HepG2 (cell line): ENCODE results near the gene PDZD7. TPM values are rescaled to one million over a fixed set of nuclear protein-coding genes. Genes with fewer than 3 reads are reported as not detected.

ENCODE experiments used
- ELF1 ChIP-seq: sonication (generic); formaldehyde crosslinking; IDR thresholded peaks from 2 replicates; pipeline ENCODE4 v1.4.0; 2020; ENCODE audit warnings: missing genetic modification reagents
- GATAD2A ChIP-seq: IDR thresholded peaks from 2 replicates; pipeline ENCODE4 v1.6.1; 2016
- HDAC1 ChIP-seq: sonication (generic); formaldehyde crosslinking; IDR thresholded peaks from 2 replicates; pipeline ENCODE4 v1.5.1; 2020; ENCODE audit warnings: mild to moderate bottlenecking, missing genetic modification reagents
- HNRNPLL ChIP-seq: fragments of 200-400 bp; formaldehyde crosslinking; IDR thresholded peaks from 2 replicates; pipeline ENCODE4 v1.6.1; 2017; ENCODE audit warnings: mild to moderate bottlenecking, low read depth, low read length; ENCODE audit not compliant: poor library complexity, severe bottlenecking
- MEIS1 ChIP-seq: sonication (generic); formaldehyde crosslinking; IDR thresholded peaks from 2 replicates; pipeline ENCODE4 v1.9.0; 2021; ENCODE audit warnings: mild to moderate bottlenecking, missing genetic modification reagents, moderate library complexity, borderline replicate concordance
- MTF1 ChIP-seq: sonication (generic); formaldehyde crosslinking; IDR thresholded peaks from 2 replicates; pipeline ENCODE4 v1.5.0; 2020; ENCODE audit warnings: missing genetic modification reagents
- MYC ChIP-seq: sonication (generic); formaldehyde crosslinking; IDR thresholded peaks from 2 replicates; pipeline ENCODE4 v1.9.0; 2021; ENCODE audit warnings: missing genetic modification reagents, borderline replicate concordance
- NAIF1 ChIP-seq: sonication (generic); formaldehyde crosslinking; IDR thresholded peaks from 2 replicates; pipeline ENCODE4 v1.5.0; 2020; ENCODE audit warnings: mild to moderate bottlenecking, missing genetic modification reagents, borderline replicate concordance
- NFKB2 ChIP-seq: sonication (generic); formaldehyde crosslinking; IDR thresholded peaks from 2 replicates; pipeline ENCODE4 v1.4.0; 2020; ENCODE audit warnings: missing genetic modification reagents, borderline replicate concordance
- PHF5A ChIP-seq: IDR thresholded peaks from one replicate; pipeline ENCODE4 v1.6.1; 2018; ENCODE audit warnings: low read depth, missing genetic modification reagents; ENCODE audit not compliant: unreplicated experiment
- SP1 ChIP-seq, 2 experiments: fragments of 450-650 bp in 1 of 2; sonication (generic) in 1 of 2; formaldehyde crosslinking in 1 of 2; IDR thresholded peaks; 2 replicates each; pipeline versions ENCODE4 v1.4.0 to v1.6.1; 2016 to 2020; ENCODE audit warnings: missing genetic modification reagents in 1 of 2
- TBL1XR1 ChIP-seq: fragments of 150-350 bp; IDR thresholded peaks from 2 replicates; pipeline ENCODE4 v1.6.1; 2014; ENCODE audit warnings: borderline replicate concordance, low read length; ENCODE audit not compliant: partially characterized antibody
- ZBTB21 ChIP-seq: sonication (generic); formaldehyde crosslinking; IDR thresholded peaks from 2 replicates; pipeline ENCODE4 v1.4.0; 2020; ENCODE audit warnings: missing genetic modification reagents
- ZFP1 ChIP-seq: IDR thresholded peaks from 2 replicates; pipeline ENCODE4 v1.6.1; 2016
- ZFX ChIP-seq: sonication (generic); formaldehyde crosslinking; IDR thresholded peaks from 2 replicates; pipeline ENCODE4 v1.4.0; 2020; ENCODE audit warnings: mild to moderate bottlenecking, low read depth, missing genetic modification reagents, moderate library complexity
- ZNF205 ChIP-seq: IDR thresholded peaks from 2 replicates; pipeline ENCODE4 v1.6.1; 2018; ENCODE audit warnings: missing biosample characterization, missing genetic modification reagents
- ZNF230 ChIP-seq: sonication (generic); formaldehyde crosslinking; IDR thresholded peaks from 2 replicates; pipeline ENCODE4 v1.4.0; 2020; ENCODE audit warnings: mild to moderate bottlenecking, missing genetic modification reagents
- ZNF331 ChIP-seq: sonication (generic); formaldehyde crosslinking; IDR thresholded peaks from 2 replicates; pipeline ENCODE4 v1.4.0; 2020; ENCODE audit warnings: missing genetic modification reagents
- ZNF350 ChIP-seq: sonication (generic); formaldehyde crosslinking; IDR thresholded peaks from 2 replicates; pipeline ENCODE4 v1.4.0; 2020; ENCODE audit warnings: mild to moderate bottlenecking, low read depth, missing genetic modification reagents, borderline replicate concordance
- ZNF883 ChIP-seq: sonication (generic); formaldehyde crosslinking; IDR thresholded peaks from 2 replicates; pipeline ENCODE4 v1.5.1; 2020; ENCODE audit warnings: mild to moderate bottlenecking, missing genetic modification reagents; ENCODE audit errors: not compliant biosample characterization
- polyA plus RNA-seq, 8 experiments: library from polyadenylated mRNA; depleted of rRNA in 3 of 8; stranded (reverse) in 7 of 8; unstranded in 1 of 8; fragments of >200 nt; fragmentation: Illumina TruSeq in 4 of 8; extraction: Trizol in 4 of 8; gene quantifications; 2 replicates each; pipeline versions ENCODE4 v1.2.1 to v1.2.3, GENCODE V29; 2011 to 2016; ENCODE audit warnings: low read depth in 4 of 8, missing spikeins in 1 of 8, mixed read lengths in 1 of 8; ENCODE audit not compliant: insufficient read depth in 1 of 8
- total RNA-seq, 5 experiments: library from RNA; depleted of rRNA; stranded (reverse); fragments of >200 nt; fragmentation: Illumina TruSeq; extraction: Trizol; gene quantifications; 2 replicates each; pipeline ENCODE4 v1.2.3, GENCODE V29; 2016; ENCODE audit warnings: low read depth in 1 of 5
- TF ChIP-seq, protein P1 (sequence below): sonication (generic); formaldehyde crosslinking; IDR thresholded peaks from 2 replicates; pipeline ENCODE4 v1.5.1; 2020; ENCODE audit warnings: mild to moderate bottlenecking, missing genetic modification reagents, moderate library complexity
- TF ChIP-seq, protein P2 (sequence below): sonication (generic); IDR thresholded peaks from 2 replicates; pipeline ENCODE4 v1.6.1; 2016; ENCODE audit warnings: low read depth, borderline replicate concordance
- TF ChIP-seq, protein P3 (sequence below): sonication (generic); formaldehyde crosslinking; IDR thresholded peaks from 2 replicates; pipeline ENCODE4 v1.5.1; 2020; ENCODE audit warnings: mild to moderate bottlenecking, missing genetic modification reagents, borderline replicate concordance
- TF ChIP-seq, protein P4 (sequence below): IDR thresholded peaks from 2 replicates; pipeline ENCODE4 v1.6.1; 2016

PDZD7 gene
- total and polyA plus RNA-seq, 2 of the 13 experiments (the other 11 are each of a cell fraction or from before 2014, with no cell fraction given): 0.58 to 0.73 TPM

DNA sequence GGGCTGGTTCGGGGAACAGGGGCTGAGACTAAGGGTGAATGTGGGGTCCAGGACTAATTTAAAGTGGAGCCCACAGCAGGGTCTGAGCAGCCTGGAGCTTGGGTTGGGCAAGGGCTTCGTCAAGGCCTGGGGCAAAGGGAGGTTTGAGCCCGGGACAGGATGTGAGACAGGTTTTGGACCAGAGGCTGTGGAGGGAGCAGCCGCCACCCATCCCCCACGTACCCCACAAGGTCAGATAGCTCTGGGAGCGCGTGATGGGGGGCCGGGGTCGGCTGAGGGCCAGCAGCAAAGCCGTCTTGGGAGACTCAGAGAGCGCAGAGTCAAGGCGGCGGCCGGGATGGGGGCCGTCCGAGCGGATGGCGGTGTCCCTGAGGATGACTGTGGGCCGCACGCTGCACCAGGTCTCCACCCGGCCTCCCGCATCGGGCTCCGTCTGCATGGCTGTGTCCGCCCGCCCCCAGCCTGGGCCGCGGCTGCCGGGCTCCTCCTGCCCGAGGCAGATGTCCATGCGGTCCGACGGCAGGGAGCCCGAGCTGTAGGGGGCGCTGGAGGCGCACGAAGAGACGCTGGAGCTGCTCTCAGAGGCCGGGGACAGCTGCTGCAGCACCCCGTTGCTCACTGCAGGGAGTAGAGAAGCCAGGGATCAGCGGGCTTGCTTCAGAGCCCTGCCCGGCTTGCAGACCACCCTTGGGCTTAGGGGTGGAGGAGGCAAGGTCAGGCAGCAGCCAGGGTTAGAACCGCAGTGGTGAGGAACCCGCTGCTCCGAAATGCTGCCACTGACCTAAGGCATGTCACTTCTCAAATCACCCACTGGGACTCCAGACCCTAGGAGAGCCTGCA lies 12.1 kb downstream of the PDZD7 start (continued):
- TF ChIP-seq SP1 (IDR thresholded peaks at IDR 0.05): no peak
- peak; percentile 16; the same call in 1 of the 2 replicates for TF ChIP-seq SP1 (CRISPR knock-in tag; IDR thresholded peaks at IDR 0.05)
- no peak for TF ChIP-seq ZNF230 (CRISPR knock-in tag)
- TF ChIP-seq, protein P1, sequence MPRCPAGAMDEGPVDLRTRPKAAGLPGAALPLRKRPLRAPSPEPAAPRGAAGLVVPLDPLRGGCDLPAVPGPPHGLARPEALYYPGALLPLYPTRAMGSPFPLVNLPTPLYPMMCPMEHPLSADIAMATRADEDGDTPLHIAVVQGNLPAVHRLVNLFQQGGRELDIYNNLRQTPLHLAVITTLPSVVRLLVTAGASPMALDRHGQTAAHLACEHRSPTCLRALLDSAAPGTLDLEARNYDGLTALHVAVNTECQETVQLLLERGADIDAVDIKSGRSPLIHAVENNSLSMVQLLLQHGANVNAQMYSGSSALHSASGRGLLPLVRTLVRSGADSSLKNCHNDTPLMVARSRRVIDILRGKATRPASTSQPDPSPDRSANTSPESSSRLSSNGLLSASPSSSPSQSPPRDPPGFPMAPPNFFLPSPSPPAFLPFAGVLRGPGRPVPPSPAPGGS (CRISPR knock-in tag): peak; percentile 83
- peak; percentile 76 for TF ChIP-seq ZFX
- TF ChIP-seq HNRNPLL: peak; percentile 46
- 0 out of 2 replicates have a peak, but pooled peaks have one; percentile 24 for TF ChIP-seq GATAD2A (CRISPR knock-in tag)
- TF ChIP-seq ZNF331 (CRISPR knock-in tag): peak; percentile 57; the same call in 1 of the 2 replicates
- TF ChIP-seq NFKB2: peak; percentile 39; the same call in 1 of the 2 replicates
- TF ChIP-seq, protein P2, sequence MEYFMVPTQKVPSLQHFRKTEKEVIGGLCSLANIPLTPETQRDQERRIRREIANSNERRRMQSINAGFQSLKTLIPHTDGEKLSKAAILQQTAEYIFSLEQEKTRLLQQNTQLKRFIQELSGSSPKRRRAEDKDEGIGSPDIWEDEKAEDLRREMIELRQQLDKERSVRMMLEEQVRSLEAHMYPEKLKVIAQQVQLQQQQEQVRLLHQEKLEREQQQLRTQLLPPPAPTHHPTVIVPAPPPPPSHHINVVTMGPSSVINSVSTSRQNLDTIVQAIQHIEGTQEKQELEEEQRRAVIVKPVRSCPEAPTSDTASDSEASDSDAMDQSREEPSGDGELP: peak; percentile 66; the same call in 1 of the 2 replicates
- peak; percentile 56 for TF ChIP-seq HDAC1 (CRISPR knock-in tag)
- TF ChIP-seq, protein P3, sequence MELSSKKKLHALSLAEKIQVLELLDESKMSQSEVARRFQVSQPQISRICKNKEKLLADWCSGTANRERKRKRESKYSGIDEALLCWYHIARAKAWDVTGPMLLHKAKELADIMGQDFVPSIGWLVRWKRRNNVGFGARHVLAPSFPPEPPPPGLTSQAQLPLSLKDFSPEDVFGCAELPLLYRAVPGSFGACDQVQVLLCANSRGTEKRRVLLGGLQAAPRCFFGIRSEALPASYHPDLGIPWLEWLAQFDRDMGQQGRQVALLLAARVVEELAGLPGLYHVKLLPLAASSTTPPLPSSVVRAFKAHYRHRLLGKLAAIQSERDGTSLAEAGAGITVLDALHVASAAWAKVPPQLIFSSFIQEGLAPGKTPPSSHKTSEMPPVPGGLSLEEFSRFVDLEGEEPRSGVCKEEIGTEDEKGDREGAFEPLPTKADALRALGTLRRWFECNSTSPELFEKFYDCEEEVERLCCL: 0 out of 2 replicates have a peak, but pooled peaks have one; percentile 45
- TF ChIP-seq ZNF883 (CRISPR knock-in tag): peak; percentile 65
- TF ChIP-seq ZFP1 (CRISPR knock-in tag): peak; percentile 78; the same call in 1 of the 2 replicates
- no peak for TF ChIP-seq MTF1 (CRISPR knock-in tag)
- TF ChIP-seq ZBTB21 (CRISPR knock-in tag): no peak
- TF ChIP-seq PHF5A (CRISPR knock-in tag): no peak
- peak; percentile 32; the same call in 1 of the 2 replicates for TF ChIP-seq ZNF205 (CRISPR knock-in tag)
- TF ChIP-seq ZNF350 (CRISPR knock-in tag): peak; percentile 71; the same call in 1 of the 2 replicates
- TF ChIP-seq NAIF1 (CRISPR knock-in tag): no peak
- TF ChIP-seq, protein P4, sequence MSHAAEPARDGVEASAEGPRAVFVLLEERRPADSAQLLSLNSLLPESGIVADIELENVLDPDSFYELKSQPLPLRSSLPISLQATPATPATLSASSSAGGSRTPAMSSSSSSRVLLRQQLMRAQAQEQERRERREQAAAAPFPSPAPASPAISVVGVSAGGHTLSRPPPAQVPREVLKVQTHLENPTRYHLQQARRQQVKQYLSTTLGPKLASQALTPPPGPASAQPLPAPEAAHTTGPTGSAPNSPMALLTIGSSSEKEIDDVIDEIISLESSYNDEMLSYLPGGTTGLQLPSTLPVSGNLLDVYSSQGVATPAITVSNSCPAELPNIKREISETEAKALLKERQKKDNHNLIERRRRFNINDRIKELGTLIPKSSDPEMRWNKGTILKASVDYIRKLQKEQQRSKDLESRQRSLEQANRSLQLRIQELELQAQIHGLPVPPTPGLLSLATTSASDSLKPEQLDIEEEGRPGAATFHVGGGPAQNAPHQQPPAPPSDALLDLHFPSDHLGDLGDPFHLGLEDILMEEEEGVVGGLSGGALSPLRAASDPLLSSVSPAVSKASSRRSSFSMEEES: peak; percentile 50; the same call in 1 of the 2 replicates
- no peak for TF ChIP-seq TBL1XR1
- no peak for TF ChIP-seq MEIS1 (CRISPR knock-in tag)
- TF ChIP-seq ELF1 (CRISPR knock-in tag): 0 out of 2 replicates have a peak, but pooled peaks have one; percentile 43
- TF ChIP-seq MYC (CRISPR knock-in tag): peak; percentile 96
